PC-3 (cell line): ENCODE measurements around the gene UGCG. TPM values are rescaled to one million over a fixed set of nuclear protein-coding genes. Genes with fewer than 3 reads are reported as not detected.

Experiments
- ATAC-seq: fragments of 200-7000 bp; cut with Tn5 transposase; 2 replicates; pipeline ENCODE4 v1.9.1; 2020; ENCODE audit warnings: mild to moderate bottlenecking, moderate library complexity
- BruUV-seq: library from RNA; stranded (reverse); fragments of 400-500 nt; replicated peaks from 2 replicates; lab custom pipeline; 2021; lab: Mats Ljungman, UMichigan
- CTCF ChIA-PET: fragments of 300-600 bp; sonication (Branson Sonifier 250); formaldehyde crosslinking; loops from one replicate; lab custom pipeline; 2022; ENCODE audit warnings: antibody characterized with exemption; lab: Charles Lee
- POLR2A ChIA-PET: fragments of 300-600 bp; sonication (Branson Sonifier 250); formaldehyde crosslinking; loops from one replicate; lab custom pipeline; 2022; ENCODE audit warnings: antibody characterized with exemption; ENCODE audit not compliant: unreplicated experiment; lab: Charles Lee
- DNase-seq: peaks from one replicate; pipeline ENCODE4 v3.0.0-alpha.2; 2015
- H2AFZ ChIP-seq: fragments of 300-600 bp; sonication (generic); 2 replicates; pipeline ENCODE4 v1.6.0; 2016; ENCODE audit warnings: antibody characterized with exemption, low read length
- H3F3A ChIP-seq: fragments of 300-600 bp; sonication (generic); one replicate; pipeline ENCODE4 v1.6.0; 2017; ENCODE audit warnings: antibody characterized with exemption, low read length, control low read depth, mild to moderate bottlenecking; ENCODE audit not compliant: unreplicated experiment
- H3K27ac ChIP-seq: fragments of 300-600 bp; sonication (generic); 2 replicates; pipeline ENCODE4 v1.5.1; 2016; ENCODE audit warnings: mild to moderate bottlenecking, low read length
- H3K27me3 ChIP-seq: fragments of 300-600 bp; sonication (generic); 2 replicates; pipeline ENCODE4 v1.6.1; 2016; ENCODE audit warnings: low read length, mixed read lengths
- H3K36me3 ChIP-seq: fragments of 300-600 bp; sonication (generic); 2 replicates; pipeline ENCODE4 v1.6.1; 2016; ENCODE audit warnings: low read depth, mixed run types, low read length, mixed read lengths
- H3K4me1 ChIP-seq: fragments of 300-600 bp; sonication (generic); 2 replicates; pipeline ENCODE4 v1.5.1; 2016; ENCODE audit warnings: low read length; ENCODE audit not compliant: insufficient read depth
- H3K4me2 ChIP-seq: fragments of 300-600 bp; sonication (generic); 2 replicates; pipeline ENCODE4 v1.6.0; 2016; ENCODE audit warnings: low read length
- H3K4me3 ChIP-seq: fragments of 300-600 bp; sonication (generic); 2 replicates; pipeline ENCODE4 v1.5.1; 2016; ENCODE audit warnings: mild to moderate bottlenecking, low read length, mixed read lengths
- H3K79me2 ChIP-seq: fragments of 300-600 bp; sonication (generic); 2 replicates; pipeline ENCODE4 v1.6.1; 2017; ENCODE audit warnings: low read length, mixed read lengths
- H3K9ac ChIP-seq: fragments of 300-600 bp; sonication (generic); 2 replicates; pipeline ENCODE4 v1.6.0; 2016; ENCODE audit warnings: mild to moderate bottlenecking, low read length
- H3K9me2 ChIP-seq: fragments of 300-600 bp; sonication (generic); replicated peaks from 2 replicates; pipeline ENCODE4 v1.6.1; 2016; ENCODE audit warnings: mixed run types, low read length, mixed read lengths
- H3K9me3 ChIP-seq: fragments of 300-600 bp; sonication (generic); 2 replicates; pipeline ENCODE4 v1.6.1; 2016; ENCODE audit warnings: low read length, mixed read lengths
- H4K20me1 ChIP-seq: fragments of 300-600 bp; sonication (generic); 2 replicates; pipeline ENCODE4 v1.6.1; 2016; ENCODE audit warnings: low read length, mixed read lengths
- EZH2 ChIP-seq: fragments of 300-600 bp; sonication (generic); IDR thresholded peaks from one replicate; pipeline ENCODE4 v1.6.1; 2017; ENCODE audit warnings: antibody characterized with exemption, mild to moderate bottlenecking, low read length; ENCODE audit not compliant: unreplicated experiment
- EZH2phosphoT487 ChIP-seq: fragments of 300-600 bp; sonication (generic); IDR thresholded peaks from 2 replicates; pipeline ENCODE4 v1.6.1; 2018; ENCODE audit warnings: mild to moderate bottlenecking, antibody characterized with exemption, low read length, borderline replicate concordance
- intact Hi-C: fragments of 100-400 bp; cut with micrococcal nuclease; formaldehyde crosslinking; loops from 2 replicates; pipeline ENCODE4 v1.9.0; 2023
- total RNA-seq: library from RNA; depleted of rRNA; stranded (reverse); fragments of >200 nt; gene quantifications from 2 replicates; pipeline ENCODE4 v1.2.3, GENCODE V29; 2014
- TF ChIP-seq, protein P1 (sequence below): fragments of 300-600 bp; sonication (generic); conservative IDR thresholded peaks from 2 replicates; pipeline ENCODE4 v1.5.1; 2017; ENCODE audit warnings: antibody characterized with exemption, low read depth, mild to moderate bottlenecking, low read length

UGCG gene
- total RNA-seq, 1 experiment from 2014 or later, result 29.4 TPM

DNA sequence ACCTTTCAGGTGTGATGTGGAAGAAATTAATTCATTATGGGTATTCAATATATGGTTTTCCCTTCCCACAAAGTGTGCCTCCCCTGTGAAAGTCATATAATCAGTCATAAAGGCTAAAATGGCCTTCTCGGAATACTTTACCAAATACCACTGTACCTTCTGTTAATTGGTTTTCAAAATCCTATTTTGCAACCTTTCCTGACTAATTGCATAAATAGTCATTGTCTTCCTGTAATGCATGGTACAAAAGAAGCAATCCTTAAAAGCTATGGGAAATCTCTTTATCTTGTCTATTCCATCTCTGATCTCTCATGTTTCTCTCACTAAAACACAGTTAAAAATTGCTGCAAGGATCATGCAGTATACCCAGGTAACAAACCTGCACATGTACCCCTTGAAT is 44.3 kb upstream of the UGCG start:
- CTCF ChIA-PET, result interaction anchor here (0.6 kb wide), 1 partner anchor 38 kb away, joined by 3 read pairs; no protein-coding TSS in a partner anchor
- peak overlapping the region; percentile 80 for H3K27ac ChIP-seq
- intact Hi-C loops, result loop anchor here (5.0 kb wide), 1 partner anchor 40 kb away; no protein-coding TSS in a partner anchor

DNA sequence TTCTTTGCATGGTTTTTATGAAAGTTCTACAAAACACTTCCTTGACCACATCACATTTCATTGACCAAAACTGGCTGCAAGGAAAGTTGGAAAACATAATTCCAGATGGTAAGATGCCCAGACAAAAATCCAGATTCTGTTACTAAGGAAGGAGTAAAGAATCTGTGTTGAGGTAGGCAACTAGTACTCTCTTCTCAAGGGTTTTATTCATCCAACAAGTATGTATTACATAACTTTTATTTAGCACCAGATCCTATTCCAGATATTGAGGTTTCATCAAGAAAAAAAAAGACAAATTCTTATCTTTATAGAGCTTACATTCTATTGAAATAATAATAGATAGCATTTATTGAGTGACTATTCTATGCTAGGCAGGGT is 43.2 kb upstream of the UGCG start:
- H3K4me2 ChIP-seq, result no peak overlapping the region

More for the DNA sequence above, 44.3 kb upstream of the UGCG start:
- no peak for TF ChIP-seq EZH2phosphoT487
- TF ChIP-seq, protein P1, sequence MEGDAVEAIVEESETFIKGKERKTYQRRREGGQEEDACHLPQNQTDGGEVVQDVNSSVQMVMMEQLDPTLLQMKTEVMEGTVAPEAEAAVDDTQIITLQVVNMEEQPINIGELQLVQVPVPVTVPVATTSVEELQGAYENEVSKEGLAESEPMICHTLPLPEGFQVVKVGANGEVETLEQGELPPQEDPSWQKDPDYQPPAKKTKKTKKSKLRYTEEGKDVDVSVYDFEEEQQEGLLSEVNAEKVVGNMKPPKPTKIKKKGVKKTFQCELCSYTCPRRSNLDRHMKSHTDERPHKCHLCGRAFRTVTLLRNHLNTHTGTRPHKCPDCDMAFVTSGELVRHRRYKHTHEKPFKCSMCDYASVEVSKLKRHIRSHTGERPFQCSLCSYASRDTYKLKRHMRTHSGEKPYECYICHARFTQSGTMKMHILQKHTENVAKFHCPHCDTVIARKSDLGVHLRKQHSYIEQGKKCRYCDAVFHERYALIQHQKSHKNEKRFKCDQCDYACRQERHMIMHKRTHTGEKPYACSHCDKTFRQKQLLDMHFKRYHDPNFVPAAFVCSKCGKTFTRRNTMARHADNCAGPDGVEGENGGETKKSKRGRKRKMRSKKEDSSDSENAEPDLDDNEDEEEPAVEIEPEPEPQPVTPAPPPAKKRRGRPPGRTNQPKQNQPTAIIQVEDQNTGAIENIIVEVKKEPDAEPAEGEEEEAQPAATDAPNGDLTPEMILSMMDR, result no peak
- no peak for TF ChIP-seq EZH2
- peak overlapping the region; percentile 47 for H3K4me2 ChIP-seq
- H3K4me1 ChIP-seq, result peaks cover 33% of the 10 kb centered on the region
- POLR2A ChIA-PET, result interaction anchor here (0.7 kb wide), 2 partner anchors 30 to 160 kb away, joined by 3 to 6 read pairs; no protein-coding TSS in a partner anchor
- ATAC-seq (no peak), DNase-seq (no peak)
- H2AFZ ChIP-seq, result no peak overlapping the region
- no TSS peak for BruUV-seq
- no peaks in the 10 kb centered on the region for H3K9me3 ChIP-seq
- H3K4me3 ChIP-seq, result no peak overlapping the region
- H3F3A ChIP-seq, result peaks cover 3% of the 10 kb centered on the region
- H3K9ac ChIP-seq, result no peak overlapping the region
- no peaks in the 10 kb centered on the region for H3K79me2 ChIP-seq
- no peaks in the 10 kb centered on the region for H3K27me3 ChIP-seq
- no peaks in the 10 kb centered on the region for H3K9me2 ChIP-seq
- no peaks in the 10 kb centered on the region for H3K36me3 ChIP-seq
- no peaks in the 10 kb centered on the region for H4K20me1 ChIP-seq

DNA sequence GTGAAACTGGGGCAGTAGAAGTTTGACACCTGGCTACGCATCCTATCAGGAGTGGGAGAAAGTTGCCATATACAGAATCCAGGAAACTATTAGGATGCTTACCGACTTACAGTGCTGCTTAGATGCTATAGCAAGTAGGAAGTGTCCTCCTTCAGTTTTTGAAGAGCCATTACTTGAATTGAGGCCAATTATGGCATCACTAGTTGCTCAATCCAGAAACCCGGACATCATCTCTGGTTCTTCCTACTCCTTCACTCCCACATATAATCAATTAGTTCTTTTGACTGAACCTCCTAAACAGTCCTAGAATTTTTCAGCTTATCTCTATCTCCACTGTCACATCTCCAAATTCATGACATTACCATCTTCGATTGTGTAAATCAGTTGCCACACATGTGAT is 41.8 kb upstream of the UGCG start:
- intact Hi-C loops, result loop anchor here (5.0 kb wide), 1 partner anchor 38 kb away; no protein-coding TSS in a partner anchor
- CTCF ChIA-PET, result no interaction called here
- TF ChIP-seq EZH2phosphoT487 (no peak), EZH2 (no peak)
- TF ChIP-seq, protein P1, result no peak

More for the DNA sequence above, 43.2 kb upstream of the UGCG start:
- Histone ChIP-seq H3K4me1 (peaks cover 44% of the 10 kb centered on the region), H3K9me2 (no peaks in the 10 kb centered on the region), H3K79me2 (no peaks in the 10 kb centered on the region), H3F3A (peaks cover 3% of the 10 kb centered on the region), H3K27me3 (no peaks in the 10 kb centered on the region), H4K20me1 (no peaks in the 10 kb centered on the region), H3K9me3 (no peaks in the 10 kb centered on the region), H3K27ac (no peak overlapping the region), H3K4me3 (no peak overlapping the region), H3K36me3 (no peaks in the 10 kb centered on the region), H2AFZ (no peak overlapping the region), H3K9ac (no peak overlapping the region)
- intact Hi-C loops, result loop anchor here (5.0 kb wide), 1 partner anchor 39 kb away; no protein-coding TSS in a partner anchor
- no peak for DNase-seq
- TF ChIP-seq EZH2 (no peak), EZH2phosphoT487 (no peak)
- TF ChIP-seq, protein P1, result no peak
- ChIA-PET CTCF (no interaction called here), POLR2A (interaction anchor here (0.6 kb wide), 1 partner anchor 40 kb away, joined by 17 read pairs; no protein-coding TSS in a partner anchor)
- BruUV-seq, result no TSS peak
- no peak for ATAC-seq

More for the DNA sequence above, 41.8 kb upstream of the UGCG start:
- Histone ChIP-seq H3K36me3 (no peaks in the 10 kb centered on the region), H3K27me3 (no peaks in the 10 kb centered on the region), H3K9ac (no peak overlapping the region), H3K9me3 (no peaks in the 10 kb centered on the region), H2AFZ (no peak overlapping the region), H3K79me2 (no peaks in the 10 kb centered on the region), H3K27ac (no peak overlapping the region), H3F3A (peaks cover 3% of the 10 kb centered on the region), H3K4me2 (no peak overlapping the region), H3K9me2 (no peaks in the 10 kb centered on the region), H3K4me1 (peaks cover 41% of the 10 kb centered on the region), H3K4me3 (no peak overlapping the region), H4K20me1 (no peaks in the 10 kb centered on the region)
- DNase-seq, result no peak
- no peak for ATAC-seq
- POLR2A ChIA-PET, result no interaction called here
- no TSS peak for BruUV-seq
